HEK293 (cell line): Measurements from ENCODE around the gene POR.

Experiments used
- CTCF ChIA-PET: fragments of 350-600 bp; formaldehyde crosslinking; extraction: SDS; loops from one replicate; lab custom pipeline; 2021; ENCODE audit warnings: antibody characterized with exemption; lab: Yijun Ruan, JAX
- POLR2A ChIA-PET: fragments of 300-600 bp; formaldehyde crosslinking; extraction: SDS; loops from one replicate; lab custom pipeline; 2020; ENCODE audit warnings: antibody characterized with exemption, inconsistent platforms; lab: Yijun Ruan, JAX
- H3K27ac ChIP-seq: fragments of 200-500 bp; sonication (Bioruptor generic); 2 replicates; pipeline ENCODE4 v1.5.1; 2014; ENCODE audit warnings: low read depth, low read length, control low read depth, inconsistent platforms; ENCODE audit errors: extremely low read depth
- H3K36me3 ChIP-seq, 2 experiments: fragments of 200-500 bp in 1 of 2; sonication (Bioruptor generic) in 1 of 2; 1 replicate in 1 of 2; 2 replicates in 1 of 2; pipeline ENCODE4 v1.5.1; 2014 to 2017; ENCODE audit warnings: inconsistent platforms in 2 of 2, low read length in 2 of 2; ENCODE audit not compliant: control insufficient read depth in 2 of 2, insufficient read depth in 1 of 2
- H3K4me1 ChIP-seq: fragments of 200-500 bp; sonication (Bioruptor generic); 2 replicates; pipeline ENCODE4 v1.5.1; 2014; ENCODE audit warnings: mild to moderate bottlenecking, low read length, inconsistent platforms; ENCODE audit not compliant: control insufficient read depth, insufficient read depth
- H3K4me3 ChIP-seq: 2 replicates; pipeline ENCODE4 v1.5.1; 2011; ENCODE audit warnings: low read depth, mild to moderate bottlenecking, control low read depth, low read length, moderate library complexity
- H3K9me3 ChIP-seq: fragments of 200-500 bp; sonication (Bioruptor generic); 2 replicates; pipeline ENCODE4 v1.5.1; 2014; ENCODE audit warnings: low read depth, low read length, inconsistent platforms; ENCODE audit not compliant: control insufficient read depth, insufficient read depth
- GLIS2 ChIP-seq: fragments of 450-650 bp; formaldehyde crosslinking; IDR thresholded peaks from 2 replicates; pipeline ENCODE4 v1.5.1; 2016; ENCODE audit warnings: missing biosample characterization, missing genetic modification characterization
- HIC1 ChIP-seq: fragments of 450-650 bp; formaldehyde crosslinking; IDR thresholded peaks from 2 replicates; pipeline ENCODE4 v1.5.1; 2016; ENCODE audit warnings: missing biosample characterization, missing genetic modification characterization
- PRDM1 ChIP-seq: fragments of 450-650 bp; formaldehyde crosslinking; IDR thresholded peaks from 2 replicates; pipeline ENCODE4; 2016; ENCODE audit warnings: missing biosample characterization, missing genetic modification characterization
- PRDM2 ChIP-seq: fragments of 450-650 bp; formaldehyde crosslinking; IDR thresholded peaks from 2 replicates; pipeline ENCODE4 v1.5.1; 2016; ENCODE audit warnings: missing biosample characterization, missing genetic modification characterization, borderline replicate concordance
- ZBTB10 ChIP-seq: fragments of 450-650 bp; formaldehyde crosslinking; IDR thresholded peaks from 2 replicates; pipeline ENCODE4 v1.5.1; 2016; ENCODE audit warnings: missing biosample characterization, missing genetic modification characterization
- ZNF155 ChIP-seq: fragments of 450-650 bp; formaldehyde crosslinking; IDR thresholded peaks from 2 replicates; pipeline ENCODE4 v1.5.1; 2016; ENCODE audit warnings: missing biosample characterization, missing genetic modification characterization
- ZNF157 ChIP-seq: fragments of 450-650 bp; formaldehyde crosslinking; IDR thresholded peaks from 2 replicates; pipeline ENCODE4 v1.5.1; 2016; ENCODE audit warnings: missing biosample characterization, missing genetic modification characterization
- ZNF335 ChIP-seq: fragments of 450-650 bp; formaldehyde crosslinking; conservative IDR thresholded peaks from 2 replicates; pipeline ENCODE4 v1.5.1; 2016; ENCODE audit warnings: missing biosample characterization, missing genetic modification characterization
- ZNF366 ChIP-seq: fragments of 450-650 bp; formaldehyde crosslinking; conservative IDR thresholded peaks from 2 replicates; pipeline ENCODE4 v1.5.1; 2016; ENCODE audit warnings: missing biosample characterization, missing genetic modification characterization
- ZNF449 ChIP-seq: fragments of 450-650 bp; formaldehyde crosslinking; IDR thresholded peaks from 2 replicates; pipeline ENCODE4 v1.5.1; 2017; ENCODE audit warnings: missing biosample characterization, mild to moderate bottlenecking, missing genetic modification characterization, moderate library complexity
- ZNF600 ChIP-seq: fragments of 450-650 bp; formaldehyde crosslinking; IDR thresholded peaks from 2 replicates; pipeline ENCODE4 v1.5.1; 2016; ENCODE audit warnings: missing biosample characterization, missing genetic modification characterization
- ZNF645 ChIP-seq: fragments of 450-650 bp; formaldehyde crosslinking; IDR thresholded peaks from 2 replicates; pipeline ENCODE4; 2016; ENCODE audit warnings: missing biosample characterization, missing genetic modification characterization
- ZNF76 ChIP-seq: fragments of 450-650 bp; formaldehyde crosslinking; IDR thresholded peaks from 2 replicates; pipeline ENCODE4; 2016; ENCODE audit warnings: low read depth, missing biosample characterization, missing genetic modification characterization, borderline replicate concordance
- ZNF830 ChIP-seq: fragments of 450-650 bp; IDR thresholded peaks from 2 replicates; pipeline ENCODE4 v1.5.0; 2018; ENCODE audit warnings: missing biosample characterization, missing genetic modification characterization, low read depth, mild to moderate bottlenecking, moderate library complexity
- ZSCAN30 ChIP-seq: fragments of 450-650 bp; IDR thresholded peaks from 2 replicates; pipeline ENCODE4 v1.5.1; 2018; ENCODE audit warnings: missing biosample characterization, mild to moderate bottlenecking, missing genetic modification characterization, moderate library complexity
- ZXDB ChIP-seq: fragments of 450-650 bp; formaldehyde crosslinking; IDR thresholded peaks from 2 replicates; pipeline ENCODE4 v1.5.1; 2016; ENCODE audit warnings: missing biosample characterization, missing genetic modification characterization

Gene POR

GRCh38 chr7:75914169-75914654, 743 bp upstream of the POR start:
- peak overlapping the region; percentile 72 for H3K27ac ChIP-seq
- ChIA-PET POLR2A (interaction anchor here (0.7 to 2.6 kb wide), 6 partner anchors 11 to 106 kb away, joined by 3 to 9 read pairs (median 4); no protein-coding TSS in a partner anchor), CTCF (interaction anchor here (0.7 to 1.2 kb wide), 2 partner anchors 17 to 47 kb away, joined by 4 read pairs; no protein-coding TSS in a partner anchor)
- 0 out of 2 replicates have a peak, but pooled peaks cover 3% of the 10 kb centered on the region for H3K4me1 ChIP-seq
- H3K9me3 ChIP-seq, result no peaks in the 10 kb centered on the region
- TF ChIP-seq ZNF600 (no peak), ZSCAN30 (tag by site-specific recombination) (no peak), ZXDB (tag by site-specific recombination) (no peak), ZNF830 (tag by site-specific recombination) (no peak), ZNF155 (no peak), ZNF366 (tag by site-specific recombination) (no peak), ZNF645 (tag by site-specific recombination) (no peak), PRDM2 (tag by site-specific recombination) (no peak), ZNF449 (no peak)
- TF ChIP-seq, all 188 proteins: peak for 0
- Histone ChIP-seq H3K36me3 (no peaks in the 10 kb centered on the region), H3K4me3 (peak overlapping the region; percentile 76)

- H3K4me3 ChIP-seq, result peak overlapping the region; percentile 85
- H3K27ac ChIP-seq, result peak overlapping the region; percentile 50; the same call in 1 of the 2 replicates
- H3K36me3 ChIP-seq, result no peaks in the 10 kb centered on the region
- ChIA-PET CTCF (interaction anchor here (0.6 to 2.0 kb wide), 4 partner anchors 36 to 105 kb away, joined by 3 to 8 read pairs (median 4); no protein-coding TSS in a partner anchor), POLR2A (interaction anchor here (0.5 to 2.6 kb wide), 18 partner anchors 9 to 403 kb away, joined by 3 to 9 read pairs (median 3); partner anchors contain the start of gene RHBDD2)
- H3K9me3 ChIP-seq, result no peaks in the 10 kb centered on the region
- H3K4me1 ChIP-seq, result 0 out of 2 replicates have a peak, but pooled peaks cover 3% of the 10 kb centered on the region
- TF ChIP-seq ZNF449 (0 out of 2 replicates have a peak, but pooled peaks have one; percentile 1), HIC1 (tag by site-specific recombination) (no peak; the same call in 1 of the 2 replicates), GLIS2 (tag by site-specific recombination) (peak; percentile 38; the same call in 1 of the 2 replicates), PRDM1 (peak; percentile 58), ZBTB10 (tag by site-specific recombination) (peak; percentile 12; the same call in 1 of the 2 replicates), ZNF157 (tag by site-specific recombination) (no peak), ZNF335 (tag by site-specific recombination) (no peak), ZNF76 (tag by site-specific recombination) (no peak)
These were observed 631 bp downstream of the POR start for GRCh38 chr7:75915416-75916156.
